ENCODE measurements around the gene RPL23. TPM values are rescaled to one million over a fixed set of nuclear protein-coding genes. Genes with fewer than 3 reads are reported as not detected.
A peak's percentile ranks its signal among the peaks of the same experiment; 100 is the strongest.

Gene RPL23
- total and polyA plus RNA-seq, 9 of the 15 experiments (the other 6 are each of a cell fraction or from before 2014, with no cell fraction given), result 1,745 to 3,667 (median 3,096) TPM

- peaks cover 36 to 44% of the 10 kb centered on the region in 2 experiments for H3K4me1 ChIP-seq (replicated peaks in 1 of 2; ENCODE audit: control insufficient read depth in 2 of 2, insufficient read depth in 2 of 2, low read length in 2 of 2)
- H2AFZ ChIP-seq (ENCODE audit: low read depth, low read length), result no peak overlapping the region
- H3K4me2 ChIP-seq (ENCODE audit: insufficient read depth, low read length), result no peak overlapping the region
- DNase-seq (ENCODE audit: extremely low read depth in 1 of 4, low spot score in 3 of 4) (peak in 1 of 4 experiments; percentile 43), FAIRE-seq (peak; percentile 76), ATAC-seq (peak; percentile 41)
- H3K4me3 ChIP-seq, result no peak overlapping the region
- no peaks in the 10 kb centered on the region for H3K9me3 ChIP-seq (replicated peaks; ENCODE audit: control insufficient read depth, insufficient read depth, low read depth, low read length)
- H3K27ac ChIP-seq (ENCODE audit: extremely low read depth, low read depth, low read length), result peak overlapping the region; percentile 16; the same call in 1 of the 3 replicates
- BruUV-seq (replicated peaks), result no TSS peak
- H3K27me3 ChIP-seq (ENCODE audit: control insufficient read depth in 2 of 2, insufficient read depth in 2 of 2, low read length in 2 of 2), result no peaks in the 10 kb centered on the region
- H3K36me3 ChIP-seq (ENCODE audit: control insufficient read depth, insufficient read depth, low read length), result peaks cover 92% of the 10 kb centered on the region; the same call in 2 of the 3 replicates
- CTCF ChIA-PET (ENCODE audit: low intra/inter-chr PET ratio), result no interaction called here
- POLR2A ChIA-PET, result interaction anchor here (0.5 to 2.0 kb wide), 11 partner anchors 8 to 1348 kb away, joined by 3 to 17 read pairs (median 4); partner anchors contain the start of gene LASP1
- peaks cover 5% of the 10 kb centered on the region for H3K9me1 ChIP-seq (ENCODE audit: control insufficient read depth, insufficient read depth, low read length)
- peak overlapping the region in 1 of 2 experiments; percentile 80; a peak in 1 of 4 replicates for H3K9ac ChIP-seq (ENCODE audit: insufficient read depth in 1 of 2, low read depth in 2 of 2, low read length in 2 of 2)
- intact Hi-C loops (cut with micrococcal nuclease), result no loop called here
- in situ Hi-C loops (cut with MboI), result no loop called here
- peak; percentile 29 for TF ChIP-seq RBM22 (IDR thresholded peaks at IDR 0.05; ENCODE audit: low read depth, low read length, poor library complexity, severe bottlenecking)
- no peak for TF ChIP-seq ZKSCAN3 (CRISPR knock-in tag; IDR thresholded peaks at IDR 0.05)
- H4K20me1 ChIP-seq (replicated peaks; ENCODE audit: control insufficient read depth, insufficient read depth, low read length), result peaks cover 38% of the 10 kb centered on the region
- peaks cover 13% of the 10 kb centered on the region; the same call in 2 of the 3 replicates for H3K79me2 ChIP-seq (ENCODE audit: control insufficient read depth, insufficient read depth, low read length)
- WGBS (ENCODE audit: insufficient coverage, low coverage, missing lambda C conversion rate), result 65% methylated on average over 5 of the region's 6 CpGs
These were observed 40.1 kb upstream of the RPL23 start for GRCh38 chr17:38893607-38894006.

- intact Hi-C loops (cut with micrococcal nuclease), result no loop called here
- Histone ChIP-seq H3K4me1 (replicated peaks in 1 of 2; ENCODE audit: control insufficient read depth in 2 of 2, insufficient read depth in 2 of 2, low read length in 2 of 2) (peaks cover 31 to 39% of the 10 kb centered on the region in 2 experiments), H3K9me1 (ENCODE audit: control insufficient read depth, insufficient read depth, low read length) (peaks cover 6% of the 10 kb centered on the region), H2AFZ (ENCODE audit: low read depth, low read length) (no peak overlapping the region), H3K36me3 (ENCODE audit: control insufficient read depth, insufficient read depth, low read length) (peaks cover 91% of the 10 kb centered on the region; the same call in 2 of the 3 replicates), H3K79me2 (ENCODE audit: control insufficient read depth, insufficient read depth, low read length) (peaks cover 9% of the 10 kb centered on the region; the same call in 2 of the 3 replicates), H3K27me3 (ENCODE audit: control insufficient read depth in 2 of 2, insufficient read depth in 2 of 2, low read length in 2 of 2) (no peaks in the 10 kb centered on the region), H4K20me1 (replicated peaks; ENCODE audit: control insufficient read depth, insufficient read depth, low read length) (peaks cover 33% of the 10 kb centered on the region), H3K27ac (ENCODE audit: extremely low read depth, low read depth, low read length) (no peak overlapping the region), H3K4me2 (ENCODE audit: insufficient read depth, low read length) (no peak overlapping the region), H3K4me3 (no peak overlapping the region), H3K9ac (ENCODE audit: insufficient read depth in 1 of 2, low read depth in 2 of 2, low read length in 2 of 2) (peak overlapping the region in 1 of 2 experiments; percentile 80; a peak in 1 of 4 replicates), H3K9me3 (replicated peaks; ENCODE audit: control insufficient read depth, insufficient read depth, low read depth, low read length) (no peaks in the 10 kb centered on the region)
- ATAC-seq, result peak; percentile 9; the same call in 1 of the 3 replicates
- 59% methylated on average over 5 of the region's 5 CpGs for WGBS (ENCODE audit: insufficient coverage, low coverage, missing lambda C conversion rate)
- ChIA-PET POLR2A (interaction anchor here (0.5 to 2.0 kb wide), 8 partner anchors 8 to 98 kb away, joined by 3 to 17 read pairs (median 4); partner anchors contain the start of gene LASP1), CTCF (ENCODE audit: low intra/inter-chr PET ratio) (no interaction called here)
- in situ Hi-C loops (cut with MboI), result no loop called here
- DNase-seq (ENCODE audit: extremely low read depth in 1 of 4, low spot score in 3 of 4), result peak in 1 of 4 experiments; percentile 46
- no peak for FAIRE-seq
- no TSS peak for BruUV-seq (replicated peaks)
- TF ChIP-seq ZNF316 (IDR thresholded peaks at IDR 0.05) (no peak), MYNN (IDR thresholded peaks at IDR 0.05) (no peak), MYNN (CRISPR knock-in tag; IDR thresholded peaks at IDR 0.05) (no peak), ADNP (tag; IDR thresholded peaks at IDR 0.05) (peak; percentile 46; the same call in 1 of the 2 replicates), CHD4 (IDR thresholded peaks at IDR 0.05; ENCODE audit: insufficient read depth, insufficient replicate concordance, low read depth, low read length, poor library complexity, severe bottlenecking) (peak; percentile 39), EZH2 (IDR thresholded peaks at IDR 0.05; ENCODE audit: borderline replicate concordance, low read depth, low read length) (no peak), CBFA2T3 (IDR thresholded peaks at IDR 0.05) (peak; percentile 55), KDM1A (IDR thresholded peaks at IDR 0.05) (peak in 1 of 2 experiments; percentile 48; a peak in 2 of 4 replicates), RUNX1 (IDR thresholded peaks at IDR 0.05; ENCODE audit: low read depth) (no peak), YBX1 (IDR thresholded peaks at IDR 0.05) (no peak), EGR1 (conservative IDR thresholded peaks at IDR 0.05) (peak; percentile 43; the same call in 1 of the 2 replicates), SMAD3 (CRISPR knock-in tag; conservative IDR thresholded peaks at IDR 0.05) (no peak), SAFB (IDR thresholded peaks at IDR 0.05; ENCODE audit: borderline replicate concordance, low read depth, low read length) (no peak), CLOCK (CRISPR knock-in tag; IDR thresholded peaks at IDR 0.05; ENCODE audit: borderline replicate concordance) (no peak)
These were observed 39.6 kb upstream of the RPL23 start for GRCh38 chr17:38893113-38893512.
